ENCODE measurements around the gene FAM221A.
"Not testable (repeated sequence)": the region's sequence is repeated elsewhere in the genome, so short reads cannot be mapped to it uniquely, and the experiment has no call there.

The FAM221A gene

DNA sequence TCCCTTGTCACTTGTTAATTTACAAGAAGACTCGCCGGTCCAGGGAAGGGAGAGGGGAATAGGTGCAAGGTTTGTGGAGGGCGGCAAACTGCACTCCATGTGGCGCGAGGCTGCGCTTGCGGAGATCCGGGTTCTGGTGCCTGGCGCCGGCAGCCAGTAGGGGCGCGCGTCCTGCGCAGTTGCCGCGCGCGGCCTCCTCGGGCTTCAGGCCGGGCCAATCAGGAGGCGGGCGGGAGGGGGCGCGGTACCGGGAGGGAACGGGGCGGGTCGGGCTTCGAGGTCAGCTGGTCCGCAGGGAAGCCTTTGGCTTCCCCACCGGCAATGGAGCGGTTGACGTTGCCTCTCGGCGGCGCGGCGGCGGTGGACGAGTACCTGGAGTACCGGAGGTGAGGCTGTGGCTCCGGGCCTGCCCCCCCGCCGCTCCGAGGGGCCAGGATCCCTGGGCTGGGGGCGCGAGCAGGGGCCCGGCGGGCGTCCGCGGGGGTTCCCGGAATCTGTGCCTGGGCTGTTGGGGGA, at the start of gene FAM221A:
Gene FAM221A, plus strand, starts transcription at position 302 of the 516 bp plus-strand sequence. Its CDS starts 20 bp downstream, at position 322.
- DNase-seq (ENCODE audit: low spot score) = peak; percentile 92

GRCh38 chr7:23633417-23633816, 46.6 kb upstream of the FAM221A start:
- no peak for DNase-seq (ENCODE audit: low spot score)

GRCh38 chr7:23645822-23646221, 34.2 kb upstream of the FAM221A start:
- DNase-seq (ENCODE audit: low spot score) = no peak

GRCh38 chr7:23653942-23654341, 26.1 kb upstream of the FAM221A start:
- no peak for DNase-seq (ENCODE audit: low spot score)

- peak; percentile 52 for DNase-seq (ENCODE audit: low spot score)
Measured at GRCh38 chr7:23654508-23654907, 25.5 kb upstream of the FAM221A start.

DNA sequence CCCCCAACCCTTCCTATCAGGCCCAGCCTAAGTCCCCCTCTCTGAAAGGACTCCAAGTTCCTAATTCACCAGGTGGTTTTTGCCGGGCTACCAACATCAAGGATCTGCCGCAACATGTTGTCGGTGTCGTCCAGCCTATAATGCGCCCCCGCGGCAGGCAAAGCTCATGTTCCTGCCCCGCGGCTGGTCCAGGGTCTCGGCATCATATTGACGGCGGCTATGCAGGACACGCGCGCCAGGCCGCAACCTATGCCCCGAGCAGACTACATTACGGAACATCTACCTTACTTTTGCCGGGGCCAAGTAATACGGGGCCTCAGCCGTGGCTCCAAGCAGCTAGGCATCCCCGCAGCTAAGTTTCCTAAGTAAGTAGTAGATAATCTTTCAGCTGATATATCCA, 24.6 kb upstream of the FAM221A start:
- no peak for DNase-seq (ENCODE audit: low spot score)

GRCh38 chr7:23658831-23659427, 21.1 kb upstream of the FAM221A start:
- DNase-seq (ENCODE audit: low spot score) = no peak

GRCh38 chr7:23661385-23661784, 18.6 kb upstream of the FAM221A start:
- DNase-seq (ENCODE audit: low spot score) = no peak

DNA sequence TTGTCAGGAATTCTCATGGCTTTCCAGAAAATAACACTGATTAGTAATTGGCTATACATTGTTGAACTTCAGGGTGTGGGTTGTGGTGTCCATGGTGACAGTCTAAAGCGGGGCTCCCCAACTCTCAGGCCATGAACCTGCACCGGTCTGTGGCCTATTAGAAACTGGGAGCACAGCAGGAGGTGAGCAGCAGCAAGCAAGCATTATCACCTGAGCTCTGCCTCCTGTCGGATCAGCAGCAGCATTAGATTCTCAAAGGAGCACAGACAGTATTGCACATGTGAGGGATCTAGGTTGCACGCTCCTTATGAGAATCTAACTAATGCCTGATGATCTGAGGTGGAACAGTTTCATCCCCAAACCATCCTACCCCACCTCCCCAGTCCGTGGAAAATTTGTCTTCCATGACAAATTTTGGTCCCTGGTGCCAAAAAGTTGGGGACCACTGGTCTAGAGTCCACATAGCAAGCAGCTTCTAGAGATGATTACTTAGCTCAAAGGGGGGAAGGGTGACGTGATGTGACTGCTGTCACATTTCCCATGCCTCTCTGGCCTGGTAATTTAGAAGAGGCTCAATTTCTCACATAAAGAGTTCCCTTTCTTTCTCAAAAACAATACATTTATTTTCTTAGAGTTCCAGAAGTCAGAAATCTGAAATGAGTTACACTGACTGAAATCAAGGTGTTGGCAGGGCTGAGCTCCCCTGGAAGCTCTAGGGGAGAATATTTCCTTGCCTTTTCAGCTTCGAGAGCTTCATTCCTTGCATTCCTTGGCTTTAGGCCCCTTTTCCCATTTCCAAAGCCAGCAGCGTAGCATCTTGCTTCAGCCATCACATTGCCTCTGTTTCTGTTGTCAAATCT, 17.6 kb upstream of the FAM221A start:
- no peak for DNase-seq (ENCODE audit: low spot score)

DNA sequence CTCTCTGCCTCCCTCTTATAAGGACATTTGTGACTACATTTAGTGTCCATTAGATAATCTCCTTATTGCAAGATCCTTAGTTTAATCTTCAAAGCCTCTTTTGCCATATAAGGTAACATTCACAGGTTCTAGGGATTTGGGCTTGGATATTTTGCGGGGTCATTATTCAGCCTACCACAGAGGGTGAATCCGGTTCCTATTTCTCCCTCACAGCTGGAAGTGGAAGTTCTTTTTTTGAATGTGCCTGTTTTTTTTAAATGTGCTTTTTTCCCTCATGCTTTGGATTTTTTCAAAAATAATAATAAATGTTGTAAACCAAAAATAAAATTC, 17.1 kb upstream of the FAM221A start:
- DNase-seq (ENCODE audit: low spot score) = no peak

DNA sequence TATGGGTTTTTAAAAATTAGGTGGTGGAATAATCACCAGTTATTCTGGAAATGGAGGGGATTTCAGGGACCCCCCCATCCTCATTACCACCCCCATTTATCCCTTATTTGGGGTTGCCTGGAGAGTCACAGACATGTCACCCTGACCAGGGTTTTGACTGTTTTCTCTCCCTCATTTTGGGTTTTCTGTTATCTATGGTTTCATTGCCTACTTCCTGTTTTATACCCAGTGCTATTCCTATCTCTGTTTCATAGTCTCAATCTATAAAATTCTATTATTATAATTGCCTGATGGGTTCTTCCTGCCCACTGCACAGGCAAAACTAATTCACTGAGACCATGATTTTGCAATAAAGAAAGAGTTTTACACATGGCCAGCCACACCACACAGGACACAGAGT, 15.9 kb upstream of the FAM221A start:
- DNase-seq (ENCODE audit: low spot score) = no peak

- DNase-seq (ENCODE audit: low spot score) = no peak
Measured at GRCh38 chr7:23672033-23672432, 8.0 kb upstream of the FAM221A start.

DNA sequence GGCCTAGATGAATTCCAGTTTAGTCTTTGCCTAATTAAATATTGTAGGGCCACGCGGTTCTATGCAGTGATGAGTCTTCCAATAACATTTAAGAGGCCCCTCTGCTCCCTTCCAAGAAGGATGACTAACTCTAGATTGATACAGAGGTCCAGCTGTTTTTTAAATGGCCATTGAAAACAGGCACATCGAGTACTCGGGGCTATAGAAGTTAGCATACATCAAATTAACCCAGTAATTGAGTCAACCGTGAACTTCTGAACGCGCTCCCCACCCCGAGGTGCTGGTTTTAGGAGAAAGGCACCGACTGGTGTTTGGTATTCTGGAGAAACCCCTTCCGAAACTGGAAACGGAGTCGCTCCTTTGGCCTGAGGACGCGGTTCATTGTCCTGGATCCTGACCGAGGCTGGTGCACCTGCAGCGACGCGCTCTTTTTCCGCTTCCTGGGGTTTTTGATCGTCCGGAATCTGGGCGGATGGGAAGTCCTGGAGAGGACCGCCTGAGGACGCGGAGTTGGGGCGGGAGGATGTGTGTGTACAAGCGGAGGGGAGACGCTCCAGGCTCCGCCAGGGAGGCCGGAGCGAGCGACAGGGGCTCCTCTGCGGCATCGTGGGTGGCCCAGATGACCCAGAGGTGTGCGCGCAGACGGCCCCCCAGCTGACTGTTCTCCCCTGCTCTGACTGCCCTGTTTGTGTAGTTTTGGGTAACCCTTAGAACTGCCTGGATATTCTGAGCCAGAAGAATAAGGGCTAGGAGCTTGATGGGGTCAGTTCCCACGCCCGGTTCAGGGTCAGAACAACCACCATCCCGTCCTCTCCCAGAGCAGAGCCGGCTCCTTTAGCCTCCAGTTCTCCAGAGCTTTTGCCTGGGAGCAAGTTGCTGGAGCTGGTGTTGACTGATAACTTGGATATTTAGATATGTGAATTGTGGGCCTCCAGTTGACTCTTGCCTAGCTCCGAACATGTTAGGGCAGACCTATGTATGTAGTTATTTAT, 711 bp downstream of the FAM221A start:
- DNase-seq (ENCODE audit: low spot score) = peak; percentile 86

DNA sequence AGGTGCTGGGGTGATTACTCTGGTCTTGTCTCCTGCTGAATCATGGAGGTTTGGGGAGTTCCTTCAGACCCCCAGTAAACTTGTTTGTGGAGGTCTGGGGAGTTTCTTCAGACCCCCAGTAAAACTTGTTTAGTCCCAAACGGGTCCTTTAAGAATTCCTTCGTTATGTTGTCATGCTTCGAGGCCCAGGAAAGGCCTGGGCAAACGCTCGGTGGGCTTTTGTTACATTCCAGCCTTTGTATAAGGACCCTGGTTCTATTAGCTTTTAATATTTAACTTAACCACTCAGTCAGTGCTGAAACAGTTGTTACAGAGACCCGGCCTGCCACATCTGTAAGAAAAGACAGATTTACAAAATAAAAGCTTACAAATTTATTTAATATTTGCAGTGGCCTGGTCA, 4.0 kb downstream of the FAM221A start:
- not testable (repeated sequence) for DNase-seq (ENCODE audit: low spot score)

- DNase-seq (ENCODE audit: low spot score) = no peak
Measured at GRCh38 chr7:23685731-23686130, 5.7 kb downstream of the FAM221A start.

DNA sequence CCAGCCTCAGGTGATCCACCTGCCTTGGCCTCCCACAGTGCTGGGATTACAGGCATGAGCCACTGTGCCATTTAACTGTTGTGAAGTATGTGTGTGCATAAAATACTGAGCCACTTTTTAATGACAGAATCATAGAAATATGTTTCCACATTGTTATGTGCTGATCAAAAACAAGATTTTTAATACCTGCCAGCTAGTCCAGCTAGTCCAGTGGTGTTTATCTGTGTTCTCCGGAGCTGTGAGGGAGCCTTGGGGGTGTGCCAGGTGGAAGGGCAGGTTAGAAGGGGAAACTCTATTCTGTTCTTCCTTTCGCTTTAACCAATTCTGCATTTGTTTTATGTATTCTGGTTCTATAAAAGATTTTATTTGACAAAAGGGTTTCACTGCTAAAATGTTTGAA, 7.0 kb downstream of the FAM221A start:
- no peak for DNase-seq (ENCODE audit: low spot score)

GRCh38 chr7:23689165-23689564, 9.2 kb downstream of the FAM221A start:
- no peak for DNase-seq (ENCODE audit: low spot score)

DNA sequence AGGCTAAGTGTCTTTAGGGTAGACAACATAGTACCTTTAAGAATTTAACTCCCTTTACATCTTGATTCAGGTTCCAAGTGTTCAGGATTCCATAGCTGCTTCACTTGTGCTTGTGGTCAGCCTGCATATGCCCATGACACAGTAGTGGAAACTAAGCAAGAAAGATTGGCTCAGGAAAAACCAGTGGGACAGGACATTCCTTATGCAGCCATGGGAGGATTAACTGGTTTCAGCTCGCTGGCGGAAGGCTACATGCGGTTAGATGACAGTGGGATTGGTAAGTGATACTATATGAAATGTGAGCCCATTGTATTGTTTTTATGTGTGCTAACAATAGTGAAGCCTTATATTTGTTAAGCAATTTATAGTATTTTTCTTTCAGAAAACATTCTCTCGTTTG, 11.3 kb downstream of the FAM221A start:
- DNase-seq (ENCODE audit: low spot score) = no peak

DNA sequence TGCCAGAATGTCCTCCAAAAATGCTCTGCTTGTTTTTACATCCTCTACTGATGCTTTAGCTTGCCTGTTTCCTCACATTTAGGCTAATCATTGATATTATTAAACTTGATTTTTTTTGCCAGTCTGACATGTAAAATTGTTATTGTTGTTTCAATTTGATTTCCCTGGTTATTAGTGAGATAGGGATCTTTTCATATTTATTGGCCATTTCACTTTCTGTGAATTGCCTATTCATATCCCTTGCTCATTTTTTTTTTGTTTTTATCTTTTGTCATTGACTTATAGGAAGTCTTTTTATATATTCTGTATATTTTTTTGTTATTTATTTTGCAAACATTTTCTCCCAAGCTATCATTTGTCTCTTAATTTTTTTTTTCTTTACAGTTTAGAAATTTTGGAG, 13.2 kb downstream of the FAM221A start:
- no peak for DNase-seq (ENCODE audit: low spot score)

GRCh38 chr7:23696916-23697441, 17.0 kb downstream of the FAM221A start:
- peak; percentile 82 for DNase-seq (ENCODE audit: low spot score)

DNA sequence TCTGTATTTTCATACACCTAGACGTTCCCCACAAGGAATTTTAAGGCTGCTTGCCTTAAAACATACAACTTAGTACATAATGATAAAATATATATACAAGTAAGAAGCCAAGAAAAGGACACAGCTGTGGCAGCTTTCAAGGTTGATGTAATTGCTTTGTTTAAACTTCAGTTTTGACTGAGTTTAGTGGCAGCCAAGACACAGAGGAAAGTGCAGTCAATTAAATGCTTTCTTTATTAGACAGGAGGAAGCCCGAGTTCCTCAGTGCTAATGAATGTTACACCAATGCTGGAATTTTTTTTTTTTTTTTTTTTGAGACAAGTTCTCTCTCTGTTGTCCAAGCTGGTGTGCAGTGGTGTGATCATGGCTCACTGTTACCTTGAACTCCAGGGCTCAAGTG, 18.8 kb downstream of the FAM221A start:
- no peak for DNase-seq (ENCODE audit: low spot score)

- DNase-seq (ENCODE audit: low spot score) = no peak
Measured at GRCh38 chr7:23700046-23700445, 20.0 kb downstream of the FAM221A start.

Measured in ecto neural progenitor cell (in vitro differentiated cells).